ENCODE measurements around the gene MDN1.
"Not testable (repeated sequence)": the region's sequence is repeated elsewhere in the genome, so short reads cannot be mapped to it uniquely, and the experiment has no call there.

The MDN1 gene, protein sequence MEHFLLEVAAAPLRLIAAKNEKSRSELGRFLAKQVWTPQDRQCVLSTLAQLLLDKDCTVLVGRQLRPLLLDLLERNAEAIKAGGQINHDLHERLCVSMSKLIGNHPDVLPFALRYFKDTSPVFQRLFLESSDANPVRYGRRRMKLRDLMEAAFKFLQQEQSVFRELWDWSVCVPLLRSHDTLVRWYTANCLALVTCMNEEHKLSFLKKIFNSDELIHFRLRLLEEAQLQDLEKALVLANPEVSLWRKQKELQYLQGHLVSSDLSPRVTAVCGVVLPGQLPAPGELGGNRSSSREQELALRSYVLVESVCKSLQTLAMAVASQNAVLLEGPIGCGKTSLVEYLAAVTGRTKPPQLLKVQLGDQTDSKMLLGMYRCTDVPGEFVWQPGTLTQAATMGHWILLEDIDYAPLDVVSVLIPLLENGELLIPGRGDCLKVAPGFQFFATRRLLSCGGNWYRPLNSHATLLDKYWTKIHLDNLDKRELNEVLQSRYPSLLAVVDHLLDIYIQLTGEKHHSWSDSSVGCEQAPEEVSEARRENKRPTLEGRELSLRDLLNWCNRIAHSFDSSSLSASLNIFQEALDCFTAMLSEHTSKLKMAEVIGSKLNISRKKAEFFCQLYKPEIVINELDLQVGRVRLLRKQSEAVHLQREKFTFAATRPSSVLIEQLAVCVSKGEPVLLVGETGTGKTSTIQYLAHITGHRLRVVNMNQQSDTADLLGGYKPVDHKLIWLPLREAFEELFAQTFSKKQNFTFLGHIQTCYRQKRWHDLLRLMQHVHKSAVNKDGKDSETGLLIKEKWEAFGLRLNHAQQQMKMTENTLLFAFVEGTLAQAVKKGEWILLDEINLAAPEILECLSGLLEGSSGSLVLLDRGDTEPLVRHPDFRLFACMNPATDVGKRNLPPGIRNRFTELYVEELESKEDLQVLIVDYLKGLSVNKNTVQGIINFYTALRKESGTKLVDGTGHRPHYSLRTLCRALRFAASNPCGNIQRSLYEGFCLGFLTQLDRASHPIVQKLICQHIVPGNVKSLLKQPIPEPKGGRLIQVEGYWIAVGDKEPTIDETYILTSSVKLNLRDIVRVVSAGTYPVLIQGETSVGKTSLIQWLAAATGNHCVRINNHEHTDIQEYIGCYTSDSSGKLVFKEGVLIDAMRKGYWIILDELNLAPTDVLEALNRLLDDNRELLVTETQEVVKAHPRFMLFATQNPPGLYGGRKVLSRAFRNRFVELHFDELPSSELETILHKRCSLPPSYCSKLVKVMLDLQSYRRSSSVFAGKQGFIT (N-terminal part only)

DNA sequence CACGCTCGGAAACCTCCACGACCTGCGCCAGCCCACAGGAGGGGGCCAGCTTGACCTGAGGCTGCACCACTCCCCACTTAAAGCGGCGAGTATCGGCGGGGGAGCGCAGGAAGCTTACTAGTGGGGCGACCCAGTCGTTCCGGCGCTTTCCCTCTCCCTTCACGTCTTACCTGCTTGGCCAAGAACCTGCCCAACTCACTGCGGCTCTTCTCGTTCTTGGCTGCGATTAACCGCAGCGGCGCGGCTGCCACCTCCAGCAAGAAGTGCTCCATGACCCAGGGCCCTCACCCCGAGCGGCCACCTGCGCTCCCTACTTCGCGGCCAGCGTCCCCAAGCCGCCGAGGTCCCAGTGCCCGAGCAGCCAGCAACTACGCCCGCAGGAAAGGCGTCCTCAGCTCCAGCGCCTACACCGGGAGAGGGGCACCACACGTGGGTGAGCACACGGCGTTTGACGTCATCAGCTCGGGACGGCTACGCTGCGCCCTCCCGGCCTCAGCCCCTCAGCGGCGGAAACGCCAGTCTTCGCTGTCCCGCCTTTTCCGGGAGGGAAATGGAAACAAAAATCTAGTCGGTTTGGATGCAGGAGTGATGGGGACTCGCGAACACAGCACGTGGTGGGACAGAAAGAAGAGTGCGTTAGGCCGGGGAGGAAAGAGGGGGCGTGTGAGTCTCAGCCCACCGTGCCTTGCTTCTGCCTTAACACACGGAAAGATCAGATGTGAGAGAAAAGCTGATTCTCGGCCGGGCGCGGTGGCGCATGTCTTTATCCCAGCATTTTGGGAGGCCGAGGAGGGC is at the start of gene MDN1:
Gene MDN1 (minus strand): TSS at position 459 of the 795 bp plus-strand sequence. CDS start 187 bp downstream, at position 272.
- DNase-seq (ENCODE audit: low read depth in 1 of 2, low spot score in 1 of 2) = peak; percentile 71 to 84

DNA sequence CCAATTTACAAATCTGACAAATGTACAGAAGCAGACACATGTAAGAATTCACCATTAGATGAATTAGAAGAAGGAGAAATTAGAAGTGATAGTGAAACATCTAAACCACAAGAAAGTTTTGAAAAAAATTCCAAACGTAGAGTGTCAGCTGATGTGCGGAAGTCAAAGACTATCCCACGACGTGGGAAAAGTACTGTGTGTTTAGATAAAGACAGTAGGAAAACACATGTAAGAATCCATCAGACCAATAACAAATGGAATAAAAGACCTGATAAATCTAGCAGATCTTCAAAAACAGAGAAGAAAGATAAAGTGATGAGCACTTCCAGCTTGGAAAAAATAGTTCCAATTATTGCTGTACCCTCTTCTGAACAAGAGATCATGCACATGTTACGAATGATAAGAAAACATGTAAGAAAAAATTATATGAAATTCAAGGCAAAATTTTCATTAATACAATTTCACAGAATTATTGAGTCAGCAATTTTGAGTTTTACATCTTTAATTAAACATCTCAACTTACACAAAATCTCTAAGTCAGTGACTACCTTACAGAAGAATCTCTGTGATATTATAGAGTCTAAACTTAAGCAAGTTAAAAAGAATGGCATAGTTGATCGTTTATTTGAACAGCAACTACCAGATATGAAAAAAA is 46.6 kb upstream of the MDN1 start:
- no peak for DNase-seq (ENCODE audit: low read depth in 1 of 2, low spot score in 1 of 2)

DNA sequence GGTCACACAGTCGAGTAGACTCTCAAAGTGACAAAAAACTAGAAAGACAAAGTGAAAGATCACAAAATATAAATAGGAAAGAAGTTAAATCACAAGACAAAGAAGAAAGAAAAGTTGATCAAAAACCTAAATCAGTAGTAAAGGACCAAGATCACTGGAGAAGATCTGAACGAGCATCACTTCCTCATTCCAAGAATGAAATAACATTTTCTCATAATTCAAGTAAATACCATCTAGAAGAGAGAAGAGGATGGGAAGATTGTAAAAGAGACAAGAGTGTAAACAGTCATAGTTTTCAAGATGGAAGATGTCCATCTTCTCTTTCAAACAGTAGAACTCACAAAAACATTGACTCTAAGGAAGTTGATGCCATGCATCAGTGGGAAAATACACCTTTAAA is 43.1 kb upstream of the MDN1 start:
- no peak for DNase-seq (ENCODE audit: low read depth in 1 of 2, low spot score in 1 of 2)

DNA sequence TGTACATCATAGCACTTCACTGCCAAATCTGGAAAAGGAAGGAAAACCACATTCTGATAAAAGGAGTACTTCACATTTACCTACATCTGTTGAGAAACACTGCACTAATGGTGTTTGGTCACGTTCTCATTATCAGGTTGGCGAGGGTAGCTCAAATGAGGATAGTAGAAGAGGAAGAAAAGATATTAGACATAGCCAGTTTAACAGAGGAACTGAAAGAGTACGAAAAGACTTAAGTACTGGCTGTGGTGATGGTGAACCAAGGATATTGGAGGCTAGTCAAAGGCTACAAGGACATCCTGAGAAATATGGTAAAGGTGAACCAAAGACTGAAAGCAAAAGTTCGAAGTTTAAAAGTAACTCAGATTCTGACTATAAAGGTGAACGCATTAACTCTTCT is 42.7 kb upstream of the MDN1 start:
- DNase-seq (ENCODE audit: low read depth in 1 of 2, low spot score in 1 of 2) = no peak

DNA sequence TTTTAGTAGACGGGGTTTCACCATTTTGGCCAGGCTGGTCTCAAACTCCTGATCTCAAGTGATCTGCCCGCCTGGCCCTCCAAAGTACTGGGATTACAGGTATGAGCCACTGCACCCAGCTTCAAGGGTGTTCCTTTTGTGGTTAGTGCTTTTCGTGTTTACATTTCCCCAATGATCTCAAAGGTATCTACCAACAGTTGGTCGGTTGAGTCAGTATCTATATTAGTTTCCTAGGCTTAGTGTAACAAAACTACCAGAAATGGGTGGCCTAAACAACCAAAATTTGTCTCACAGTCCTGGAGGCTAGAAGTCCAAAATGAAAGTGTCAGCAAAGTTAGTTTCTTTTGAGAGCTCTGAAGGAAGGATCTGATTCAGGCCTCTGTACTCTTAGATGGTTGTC is 40.1 kb upstream of the MDN1 start:
- no peak for DNase-seq (ENCODE audit: low read depth in 1 of 2, low spot score in 1 of 2)

DNA sequence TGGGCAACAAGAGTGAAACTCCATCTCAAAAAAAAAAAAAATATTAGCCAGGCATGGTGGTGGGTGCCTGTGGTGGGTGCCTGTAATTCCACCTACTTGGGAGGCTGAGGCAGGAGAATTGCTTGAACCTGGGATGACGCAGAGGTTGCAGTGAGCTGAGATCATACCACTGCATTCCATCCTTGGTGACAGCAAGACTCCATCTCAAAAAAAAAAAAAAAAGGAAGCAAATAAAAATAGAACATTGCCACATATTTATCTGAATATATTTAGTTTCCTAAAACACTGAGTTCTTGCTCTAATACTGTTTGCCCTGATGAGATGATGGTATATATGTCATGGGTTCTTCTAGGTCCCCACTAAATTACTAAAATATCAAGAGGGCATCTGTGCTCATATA is 38.4 kb upstream of the MDN1 start:
- no peak for DNase-seq (ENCODE audit: low read depth in 1 of 2, low spot score in 1 of 2)

DNA sequence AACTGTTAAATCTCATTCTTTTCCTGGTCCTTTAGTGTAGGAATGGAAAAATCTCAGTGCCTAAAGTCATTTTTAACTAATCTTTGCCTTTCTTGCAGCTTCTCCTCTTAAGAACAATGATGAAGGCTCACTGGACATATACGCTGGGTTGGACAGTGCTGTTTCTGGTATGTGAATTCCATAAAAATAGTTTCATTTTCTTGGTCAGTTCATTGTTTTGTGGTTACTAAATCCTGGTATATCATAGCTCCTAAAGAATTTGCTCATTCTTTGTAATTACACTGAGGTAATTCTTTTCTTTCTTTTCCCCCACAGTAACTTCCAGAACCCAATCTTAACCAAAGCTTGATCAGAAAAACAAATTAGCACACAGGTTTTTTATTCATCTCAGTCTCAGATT is 33.5 kb upstream of the MDN1 start:
- DNase-seq (ENCODE audit: low read depth in 1 of 2, low spot score in 1 of 2) = no peak

DNA sequence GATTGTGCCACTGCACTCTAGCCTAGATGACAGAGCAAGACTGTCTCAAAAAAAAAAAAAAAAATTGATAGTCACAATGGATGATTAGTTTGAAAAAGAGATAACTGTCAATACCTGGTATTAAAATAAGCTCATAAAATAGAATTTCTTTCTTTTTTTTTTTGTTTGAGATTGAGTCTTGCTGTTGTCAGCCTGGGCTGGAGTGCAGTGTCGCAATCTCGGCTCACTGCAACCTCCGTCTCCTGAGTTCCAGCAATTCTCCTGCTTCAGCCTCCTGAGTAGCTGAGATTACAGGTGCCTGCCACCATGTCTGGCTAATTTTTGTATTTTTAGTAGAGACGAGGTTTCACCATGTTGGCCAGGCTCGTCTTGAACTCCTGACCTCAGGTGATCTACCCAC is 27.9 kb upstream of the MDN1 start:
- DNase-seq (ENCODE audit: low read depth in 1 of 2, low spot score in 1 of 2) = not testable (repeated sequence)

DNA sequence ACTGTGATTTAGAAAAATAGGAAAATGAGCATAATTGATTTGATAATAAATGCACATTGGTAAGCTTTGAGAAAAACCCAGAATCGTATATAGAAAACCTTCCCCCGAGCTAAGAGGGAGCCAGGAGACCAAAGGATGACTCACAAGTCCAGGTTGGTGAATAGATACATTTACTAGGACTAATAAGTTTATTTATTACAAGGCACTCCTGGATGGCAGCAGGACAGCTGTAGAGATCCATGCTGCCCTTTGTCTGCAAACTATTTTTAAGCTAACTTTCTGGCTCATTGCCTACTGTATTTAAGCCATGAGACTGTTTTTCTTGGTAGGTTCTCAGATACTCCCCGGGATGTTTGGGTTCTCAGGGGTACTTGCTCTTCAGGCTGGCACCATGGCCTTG is 23.5 kb upstream of the MDN1 start:
- no peak for DNase-seq (ENCODE audit: low read depth in 1 of 2, low spot score in 1 of 2)

DNA sequence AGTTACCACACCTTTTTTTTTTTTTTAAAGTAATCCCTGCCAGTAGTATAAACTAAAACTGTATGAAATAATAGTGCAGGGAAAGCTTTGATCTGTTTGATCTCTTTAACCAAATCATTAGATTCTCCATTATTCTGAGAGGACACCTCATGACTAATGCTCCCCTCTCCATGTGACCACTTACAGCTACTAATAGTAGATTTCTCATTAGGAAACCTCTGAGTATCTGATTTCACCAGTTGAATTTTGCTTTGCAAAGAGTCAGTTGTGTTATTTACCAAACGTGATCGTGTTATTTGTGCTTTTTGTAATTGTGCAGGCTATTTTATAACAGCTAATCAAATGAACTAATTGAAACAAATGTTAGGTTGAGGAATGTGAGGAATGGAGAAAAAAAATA is 22.6 kb upstream of the MDN1 start:
- no peak for DNase-seq (ENCODE audit: low read depth in 1 of 2, low spot score in 1 of 2)

DNA sequence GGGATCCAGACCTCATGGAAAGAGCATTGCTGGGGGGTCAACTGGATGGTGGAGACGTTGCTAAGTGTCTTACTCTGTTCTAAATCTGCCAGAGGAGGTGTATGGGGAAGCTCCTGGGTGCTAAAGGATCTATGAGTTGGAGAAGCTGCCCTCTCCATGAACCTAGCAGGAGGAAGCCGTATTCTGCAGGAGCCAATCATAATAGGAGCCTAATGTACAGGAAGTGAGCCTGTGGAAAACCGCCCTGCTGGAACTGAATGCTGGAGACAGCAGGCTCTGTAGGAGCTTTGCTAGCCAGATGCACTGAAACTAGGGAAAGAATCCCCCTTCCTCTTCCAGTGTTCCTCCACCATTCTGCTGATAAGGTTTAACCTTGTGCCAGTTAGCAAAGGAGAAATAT is 20.9 kb upstream of the MDN1 start:
- DNase-seq (ENCODE audit: low read depth in 1 of 2, low spot score in 1 of 2) = no peak

DNA sequence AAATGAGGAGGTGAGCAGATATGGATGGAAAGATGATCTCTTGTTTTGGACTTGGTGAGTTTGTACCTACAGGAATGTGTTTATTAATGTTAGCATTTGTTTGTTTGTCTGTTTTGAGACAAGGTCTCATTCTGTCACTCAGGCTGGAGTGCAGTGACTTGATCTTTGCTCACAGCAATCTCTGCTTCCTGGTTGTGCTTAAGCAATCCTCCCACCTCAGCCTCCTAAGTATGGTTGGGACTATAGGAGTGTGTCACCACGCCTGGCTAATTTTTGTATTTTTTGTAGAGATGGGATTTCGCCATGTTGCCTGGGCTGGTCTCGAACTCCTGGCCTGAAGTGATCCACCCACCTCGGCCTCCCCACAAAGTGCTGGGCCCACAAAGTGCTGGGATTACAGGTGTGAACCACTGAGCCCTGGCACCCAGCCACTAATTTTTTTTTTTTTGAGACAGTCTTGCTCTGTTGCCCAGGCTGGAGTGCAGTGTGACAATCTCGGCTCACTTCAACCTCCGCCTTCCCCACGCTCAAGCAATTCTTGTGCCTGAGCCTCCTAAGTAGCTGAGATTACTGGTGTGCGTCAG is 17.1 kb upstream of the MDN1 start:
- DNase-seq (ENCODE audit: low read depth in 1 of 2, low spot score in 1 of 2) = no peak

DNA sequence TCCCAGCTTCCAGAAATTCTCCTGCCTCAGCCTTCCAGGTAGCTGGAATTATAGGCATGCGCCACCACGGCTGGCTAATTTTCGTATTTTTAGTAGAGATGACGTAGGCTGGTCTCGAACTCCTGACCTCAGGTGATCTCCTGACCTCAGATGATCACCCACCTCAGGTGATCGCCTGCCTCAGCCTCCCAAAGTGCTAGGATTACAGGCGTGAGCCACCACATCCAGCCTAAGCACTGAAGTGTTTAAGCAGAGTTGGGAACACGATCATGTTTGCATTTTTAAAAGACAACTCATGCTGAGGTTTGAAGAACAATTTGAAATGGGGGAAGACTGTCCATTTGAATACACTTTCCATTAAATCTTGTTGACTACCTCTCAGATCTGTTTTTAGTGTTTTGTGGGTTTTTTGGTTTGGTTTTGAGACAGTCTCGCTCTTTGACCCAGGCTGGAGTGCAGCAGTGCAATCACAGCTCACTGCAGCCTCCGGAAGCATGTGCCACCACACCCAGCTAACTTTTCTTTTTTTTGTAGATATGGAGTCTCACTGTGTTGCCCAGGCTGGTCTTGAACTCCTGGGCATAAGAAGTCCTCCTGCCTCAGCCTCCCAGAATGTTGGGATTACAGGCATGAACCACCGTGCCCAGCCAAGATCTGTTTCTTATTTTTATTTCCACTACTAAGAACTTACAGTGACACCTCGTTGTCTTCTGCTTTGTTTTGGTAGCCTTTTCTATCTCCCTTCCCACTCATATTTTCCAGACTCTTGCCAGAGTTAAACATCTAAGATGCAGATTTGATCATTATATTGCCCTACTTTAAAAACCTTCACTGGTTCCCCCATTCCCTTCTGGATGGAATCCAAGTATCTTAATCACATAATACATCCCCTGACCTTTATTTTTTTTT is 15.5 kb upstream of the MDN1 start:
- DNase-seq (ENCODE audit: low read depth in 1 of 2, low spot score in 1 of 2) = no peak

DNA sequence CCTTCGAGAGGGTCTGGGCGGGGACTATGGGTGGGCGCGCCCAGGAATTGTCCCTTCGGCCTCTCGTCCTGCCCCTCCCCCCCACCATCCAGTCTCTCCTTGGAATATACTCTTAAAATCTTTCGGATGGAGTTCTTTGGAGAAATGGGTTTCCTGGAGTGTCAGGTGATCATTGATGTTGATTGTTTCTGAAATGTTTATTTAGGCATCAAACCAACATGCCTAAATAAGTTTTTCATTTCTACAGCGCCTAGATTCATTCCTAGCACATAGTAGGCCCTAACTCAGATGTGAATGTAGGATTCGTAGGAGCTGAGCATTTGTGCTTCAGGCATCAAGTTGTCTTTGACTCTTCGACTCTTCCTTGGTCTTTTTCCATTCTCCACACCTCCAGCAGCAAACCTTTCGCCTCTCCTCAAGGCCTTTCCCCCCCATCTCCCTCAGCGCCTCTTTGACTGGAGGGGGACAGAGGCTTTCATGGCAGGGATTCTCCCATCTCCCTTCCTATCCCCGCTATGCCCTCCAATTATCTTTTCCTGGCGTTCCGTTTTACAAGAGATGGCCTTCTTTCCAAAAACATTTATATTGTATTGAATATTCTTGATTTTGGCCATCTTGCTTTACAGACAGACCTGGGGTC is 10.7 kb upstream of the MDN1 start:
- DNase-seq (ENCODE audit: low read depth in 1 of 2, low spot score in 1 of 2) = no peak

DNA sequence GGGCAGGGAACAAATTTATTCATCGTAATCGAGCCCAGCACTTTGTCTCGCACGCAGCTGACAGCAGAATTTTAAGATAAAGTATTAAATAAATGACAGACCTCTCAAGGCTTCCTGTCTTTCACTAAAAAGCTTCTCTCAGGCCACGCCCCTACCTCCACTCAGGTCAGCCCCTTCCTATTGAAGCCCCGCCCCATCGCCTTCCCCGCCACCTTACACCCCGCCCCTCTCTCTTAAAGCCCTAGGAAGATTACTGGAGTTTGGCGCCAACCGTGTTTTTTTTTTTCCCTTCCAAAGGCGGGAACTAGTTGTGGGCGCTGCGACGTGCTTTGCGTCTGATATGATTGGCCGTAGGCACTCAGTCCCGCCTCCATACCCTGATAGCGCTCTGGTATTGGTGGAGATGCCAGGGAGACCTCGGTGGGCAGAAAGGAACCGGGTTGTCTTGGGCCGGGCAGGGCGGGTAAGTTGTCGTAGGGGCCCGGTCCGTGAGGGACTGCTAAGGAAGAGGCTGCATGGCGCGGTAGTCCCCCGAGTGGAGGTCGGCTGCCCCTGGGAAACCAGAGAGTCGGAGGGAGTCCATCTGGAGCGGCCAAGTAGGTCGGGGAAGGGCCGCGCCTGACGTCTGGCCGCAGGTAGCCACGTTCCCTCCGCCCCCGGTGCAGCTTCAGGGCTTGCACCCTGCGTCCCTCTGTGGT is 10.0 kb upstream of the MDN1 start, which contains the start of gene CASP8AP2:
Gene CASP8AP2 (plus strand): TSS at position 409 of the 698 bp plus-strand sequence.
- peak; percentile 80 to 86 for DNase-seq (ENCODE audit: low read depth in 1 of 2, low spot score in 1 of 2)

DNA sequence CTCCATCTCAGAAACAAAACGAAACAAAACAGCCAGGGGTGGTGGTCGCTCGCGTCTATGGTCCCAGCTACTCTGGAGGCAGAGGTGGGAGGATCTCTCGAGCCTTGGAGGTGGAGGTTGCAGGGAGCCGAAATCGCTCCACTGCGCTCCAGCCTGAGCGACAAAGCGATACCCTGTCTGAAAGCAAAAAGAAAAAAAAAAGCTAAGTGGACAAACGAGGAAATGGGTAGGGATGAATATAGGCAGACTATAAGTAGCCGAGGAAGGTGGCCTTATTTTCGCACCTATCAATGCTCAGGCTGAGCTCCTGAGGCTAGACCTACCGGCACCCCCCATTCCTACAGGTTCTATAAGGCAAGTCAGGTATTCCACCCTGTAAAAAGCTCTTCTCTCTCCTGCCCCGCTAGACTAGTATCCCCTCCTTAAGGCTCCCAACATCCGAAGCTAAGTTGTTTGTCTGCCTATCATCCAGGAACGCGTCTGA is 9.4 kb upstream of the MDN1 start:
- DNase-seq (ENCODE audit: low read depth in 1 of 2, low spot score in 1 of 2) = no peak

DNA sequence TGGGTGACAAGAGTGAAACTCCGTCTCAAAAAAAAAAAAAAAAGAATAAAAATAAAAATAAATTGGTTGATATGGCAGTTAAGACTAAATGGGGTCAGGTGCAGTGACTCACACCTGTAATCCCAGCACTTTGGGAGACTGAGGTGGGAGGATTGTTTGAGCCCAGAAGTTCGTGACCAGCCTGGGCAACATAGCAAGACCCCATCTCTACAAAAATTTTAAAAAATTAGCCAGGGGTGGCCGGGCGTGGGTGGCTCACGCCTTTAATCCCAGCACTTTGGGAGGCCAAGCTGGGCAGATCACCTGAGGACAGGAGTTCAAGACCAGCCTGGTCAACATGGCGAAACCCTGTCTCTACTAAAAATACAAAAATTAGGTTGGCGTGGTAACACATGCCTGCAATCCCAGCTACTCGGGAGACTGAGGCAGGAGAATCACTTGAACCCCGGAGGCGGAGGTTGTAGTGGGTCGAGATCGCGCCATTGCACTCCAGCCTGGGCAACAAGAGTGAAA is 8.9 kb upstream of the MDN1 start:
- DNase-seq (ENCODE audit: low read depth in 1 of 2, low spot score in 1 of 2) = not testable (repeated sequence)
